K562 (cell line): ENCODE data around the gene ARHGAP29. TPM values are rescaled to one million over a fixed set of nuclear protein-coding genes. Genes with fewer than 3 reads are reported as not detected.

Experiments
- ATAC-seq: fragments of 200-7000 bp; cut with Tn5 transposase; 3 replicates; pipeline ENCODE4 v1.9.1; 2020; ENCODE audit warnings: moderate library complexity
- BruUV-seq: library from RNA; stranded (reverse); fragments of 400-500 nt; replicated peaks from 2 replicates; lab custom pipeline; 2021; lab: Mats Ljungman, UMichigan
- CTCF ChIA-PET: fragments of 300-600 bp; formaldehyde crosslinking; extraction: SDS; loops from one replicate; lab custom pipeline; 2021; ENCODE audit warnings: low intra/inter-chr PET ratio; lab: Yijun Ruan, JAX
- POLR2A ChIA-PET: fragments of 300-600, 350-650 bp; sonication (Branson Sonifier 250); formaldehyde crosslinking; extraction: SDS; loops from one replicate; lab custom pipeline; 2021; ENCODE audit warnings: antibody characterized with exemption, inconsistent platforms; lab: Yijun Ruan, JAX
- DNase-seq, 4 experiments: peaks; one replicate each; pipeline versions ENCODE4 v3.0.0 to v3.0.0-alpha.2; 2011 to 2018; ENCODE audit warnings: low spot score in 3 of 4, mixed read lengths in 3 of 4; ENCODE audit errors: extremely low read depth in 1 of 4
- FAIRE-seq: peaks from 2 replicates; lab custom pipeline; 2011; peaks lifted over from hg19 to GRCh38; lab: Jason Lieb, UNC
- H2AFZ ChIP-seq: 2 replicates; pipeline ENCODE4 v1.6.0; 2011; ENCODE audit warnings: low read depth, low read length, control low read depth, inconsistent platforms
- H3K27ac ChIP-seq: fragments of 200-600 bp; 3 replicates; pipeline ENCODE4 v1.8.0; 2011; ENCODE audit warnings: low read depth, mild to moderate bottlenecking, control low read depth, inconsistent platforms, low read length, moderate library complexity, mixed read lengths; ENCODE audit errors: extremely low read depth
- H3K27me3 ChIP-seq, 2 experiments: fragments of 300-600 bp in 1 of 2; 2 replicates in 1 of 2; 3 replicates in 1 of 2; pipeline versions ENCODE4 v1.6.0 to v1.8.0; 2011; ENCODE audit warnings: inconsistent platforms in 2 of 2, low read length in 2 of 2, mild to moderate bottlenecking in 1 of 2, mixed read lengths in 1 of 2, moderate library complexity in 1 of 2; ENCODE audit not compliant: control insufficient read depth in 2 of 2, insufficient read depth in 2 of 2
- H3K36me3 ChIP-seq: fragments of 300-600 bp; 3 replicates; pipeline ENCODE4 v1.8.0; 2011; ENCODE audit warnings: mild to moderate bottlenecking, low read length, inconsistent platforms; ENCODE audit not compliant: control insufficient read depth, insufficient read depth
- H3K4me1 ChIP-seq, 2 experiments: fragments of 200-600 bp in 1 of 2; replicated peaks in 1 of 2; 2 replicates in 1 of 2; 3 replicates in 1 of 2; pipeline versions ENCODE4 v1.5.1 to v1.8.0; 2011; ENCODE audit warnings: inconsistent platforms in 2 of 2, low read length in 2 of 2, mild to moderate bottlenecking in 1 of 2, mixed read lengths in 1 of 2, moderate library complexity in 1 of 2; ENCODE audit not compliant: control insufficient read depth in 2 of 2, insufficient read depth in 2 of 2
- H3K4me2 ChIP-seq: 2 replicates; pipeline ENCODE4 v1.6.1; 2011; ENCODE audit warnings: low read length, control low read depth, inconsistent platforms, mixed read lengths; ENCODE audit not compliant: insufficient read depth
- H3K4me3 ChIP-seq: fragments of 200-600 bp; sonication (generic), shearing (Covaris generic); 2 replicates; pipeline ENCODE4 v1.5.1; 2016; ENCODE audit warnings: control low read depth, inconsistent platforms
- H3K79me2 ChIP-seq: fragments of 200-600 bp; 3 replicates; pipeline ENCODE4 v1.8.0; 2011; ENCODE audit warnings: low read length, inconsistent platforms; ENCODE audit not compliant: control insufficient read depth, insufficient read depth
- H3K9ac ChIP-seq, 2 experiments: 2 replicates each; pipeline versions ENCODE4 v1.6.0 to v1.6.1; 2011; ENCODE audit warnings: low read depth in 2 of 2, low read length in 2 of 2, control low read depth in 1 of 2, inconsistent platforms in 1 of 2, mild to moderate bottlenecking in 1 of 2, mixed read lengths in 1 of 2; ENCODE audit not compliant: insufficient read depth in 1 of 2
- H3K9me1 ChIP-seq: one replicate; pipeline ENCODE4 v1.6.0; 2011; ENCODE audit warnings: inconsistent platforms, mild to moderate bottlenecking, low read length, moderate library complexity; ENCODE audit not compliant: control insufficient read depth, insufficient read depth
- H3K9me3 ChIP-seq: replicated peaks from 2 replicates; pipeline ENCODE4 v1.5.1; 2011; ENCODE audit warnings: low read depth, low read length, inconsistent platforms; ENCODE audit not compliant: control insufficient read depth, insufficient read depth
- H4K20me1 ChIP-seq: replicated peaks from 2 replicates; pipeline ENCODE4 v1.6.1; 2011; ENCODE audit warnings: low read length, inconsistent platforms, mixed read lengths; ENCODE audit not compliant: control insufficient read depth, insufficient read depth
- ARHGAP35 ChIP-seq: fragments of 450-650 bp; IDR thresholded peaks from 2 replicates; pipeline ENCODE4 v1.6.1; 2018; ENCODE audit not compliant: partially characterized antibody
- ARNT ChIP-seq, 2 experiments: fragments of 450-650 bp; IDR thresholded peaks; 2 replicates each; pipeline ENCODE4 v1.6.1; 2016; ENCODE audit warnings: mild to moderate bottlenecking in 1 of 2
- FOXK1 ChIP-seq: sonication (generic); formaldehyde crosslinking; IDR thresholded peaks from 2 replicates; pipeline ENCODE4 v1.8.0; 2022; ENCODE audit warnings: missing genetic modification reagents, mild to moderate bottlenecking, borderline replicate concordance
- IFI16 ChIP-seq: fragments of 250-450 bp; sonication (Bioruptor Pico); IDR thresholded peaks from 2 replicates; pipeline ENCODE4 v2.1.2; 2022; ENCODE audit warnings: mild to moderate bottlenecking, inconsistent platforms
- MCM7 ChIP-seq, 2 experiments: fragments of 450-650 bp; IDR thresholded peaks; 2 replicates each; pipeline ENCODE4 v1.6.1; 2016 to 2018
- NCOA4 ChIP-seq: fragments of 450-650 bp; IDR thresholded peaks from 2 replicates; pipeline ENCODE4 v1.6.1; 2018; ENCODE audit warnings: mild to moderate bottlenecking; ENCODE audit not compliant: partially characterized antibody
- PHB2 ChIP-seq: fragments of 450-650 bp; IDR thresholded peaks from 2 replicates; pipeline ENCODE4 v1.6.1; 2017; ENCODE audit warnings: low read depth
- PML ChIP-seq: IDR thresholded peaks from 2 replicates; pipeline ENCODE4 v1.6.1; 2012; ENCODE audit warnings: low read length, inconsistent platforms
- ZBTB33 ChIP-seq: sonication (generic); formaldehyde crosslinking; IDR thresholded peaks from 2 replicates; pipeline ENCODE4 v1.8.1; 2023; ENCODE audit warnings: mild to moderate bottlenecking, missing genetic modification reagents
- ZNF212 ChIP-seq: fragments of 450-650 bp; formaldehyde crosslinking; IDR thresholded peaks from 2 replicates; pipeline ENCODE4 v1.4.0; 2020; ENCODE audit warnings: mild to moderate bottlenecking
- ZNF445 ChIP-seq: fragments of 250-450 bp; sonication (Bioruptor Pico); IDR thresholded peaks from 2 replicates; pipeline ENCODE4 v1.4.0; 2020; ENCODE audit warnings: low read depth, mild to moderate bottlenecking, moderate library complexity
- ZNF785 ChIP-seq: fragments of 250-450 bp; sonication (Bioruptor Pico); IDR thresholded peaks from 2 replicates; pipeline ENCODE4 v1.4.0; 2020; ENCODE audit warnings: mild to moderate bottlenecking
- ZNF830 ChIP-seq: fragments of 250-450 bp; sonication (Bioruptor Pico); IDR thresholded peaks from 2 replicates; pipeline ENCODE4 v1.5.0; 2021; ENCODE audit warnings: mild to moderate bottlenecking
- WGBS: fragments of 100-300 bp; shearing (Covaris generic); methylation state at CpG from one replicate; pipeline ENCODE4 v1.1.6; 2016; ENCODE audit warnings: low coverage, mixed read lengths; ENCODE audit not compliant: insufficient coverage; ENCODE audit errors: missing lambda C conversion rate; 5-methylcytosine and 5-hydroxymethylcytosine counted together
- in situ Hi-C: fragments of 300-500 bp; cut with MboI; formaldehyde crosslinking; loops from 4 replicates; pipeline ENCODE4 v1.15.0; 2018; ENCODE audit warnings: inconsistent platforms, mixed read lengths
- intact Hi-C: fragments of 100-400 bp; cut with micrococcal nuclease; formaldehyde crosslinking; loops from 2 replicates; pipeline ENCODE4 v1.14.2; 2022
- polyA plus RNA-seq, 8 experiments: library from polyadenylated mRNA; depleted of rRNA in 4 of 8; stranded (reverse) in 5 of 8; unstranded in 3 of 8; fragments of >200 nt; fragmentation: Nextera tagmentation in 2 of 8; fragmentation: Illumina TruSeq in 1 of 8; extraction: Ambion mirVana in 2 of 8; extraction: Trizol in 1 of 8; gene quantifications; 2 replicates each; pipeline versions ENCODE4 v1.2.1 to v1.2.3, GENCODE V29; 2011 to 2014; ENCODE audit warnings: inconsistent platforms in 1 of 8, missing spikeins in 1 of 8
- total RNA-seq, 7 experiments: library from RNA; depleted of rRNA in 6 of 7; stranded (reverse); fragments of >200 nt in 6 of 7; fragmentation: Illumina TruSeq in 2 of 7; extraction: Trizol in 2 of 7; gene quantifications; 2 replicates each; pipeline versions ENCODE4 v1.2.1 to v1.2.3, GENCODE V29; 2011 to 2021; ENCODE audit warnings: low replicate concordance in 1 of 7
- TF ChIP-seq, protein P1 (sequence below): fragments of 250-450 bp; sonication (Bioruptor Pico); IDR thresholded peaks from 2 replicates; pipeline ENCODE4 v1.4.0; 2020; ENCODE audit warnings: mild to moderate bottlenecking

ARHGAP29 gene
- total and polyA plus RNA-seq, 9 of the 15 experiments (the other 6 are each of a cell fraction or from before 2014, with no cell fraction given), result under 0.01 to 0.13 (median 0.02) TPM; not detected in 5

- Histone ChIP-seq H4K20me1 (no peaks in the 10 kb centered on the region), H3K9ac (no peak overlapping the region), H3K4me3 (no peak overlapping the region), H3K27ac (no peak overlapping the region), H2AFZ (no peak overlapping the region), H3K27me3 (no peaks in the 10 kb centered on the region; a peak in 1 of 5 replicates), H3K79me2 (no peaks in the 10 kb centered on the region), H3K9me1 (no peaks in the 10 kb centered on the region), H3K4me2 (no peak overlapping the region), H3K9me3 (no peaks in the 10 kb centered on the region), H3K36me3 (no peaks in the 10 kb centered on the region), H3K4me1 (no peaks in the 10 kb centered on the region)
- ChIA-PET CTCF (no interaction called here), POLR2A (no interaction called here)
- DNase-seq (no peak), ATAC-seq (no peak), FAIRE-seq (no peak)
- BruUV-seq, result no TSS peak
- WGBS, result 0% methylated on average over 2 of the region's 2 CpGs
- TF ChIP-seq PHB2 (no peak), NCOA4 (no peak), ZBTB33 (CRISPR knock-in tag) (no peak), PML (no peak), ARNT (IDR thresholded peaks at IDR 0.05) (no peak), ZNF445 (CRISPR knock-in tag) (no peak), MCM7 (IDR thresholded peaks at IDR 0.05) (no peak), ZNF212 (CRISPR knock-in tag) (no peak), ARHGAP35 (no peak), ZNF830 (CRISPR knock-in tag) (no peak), ZNF785 (CRISPR knock-in tag) (no peak), FOXK1 (CRISPR knock-in tag) (no peak), IFI16 (CRISPR knock-in tag) (no peak)
- TF ChIP-seq, protein P1, sequence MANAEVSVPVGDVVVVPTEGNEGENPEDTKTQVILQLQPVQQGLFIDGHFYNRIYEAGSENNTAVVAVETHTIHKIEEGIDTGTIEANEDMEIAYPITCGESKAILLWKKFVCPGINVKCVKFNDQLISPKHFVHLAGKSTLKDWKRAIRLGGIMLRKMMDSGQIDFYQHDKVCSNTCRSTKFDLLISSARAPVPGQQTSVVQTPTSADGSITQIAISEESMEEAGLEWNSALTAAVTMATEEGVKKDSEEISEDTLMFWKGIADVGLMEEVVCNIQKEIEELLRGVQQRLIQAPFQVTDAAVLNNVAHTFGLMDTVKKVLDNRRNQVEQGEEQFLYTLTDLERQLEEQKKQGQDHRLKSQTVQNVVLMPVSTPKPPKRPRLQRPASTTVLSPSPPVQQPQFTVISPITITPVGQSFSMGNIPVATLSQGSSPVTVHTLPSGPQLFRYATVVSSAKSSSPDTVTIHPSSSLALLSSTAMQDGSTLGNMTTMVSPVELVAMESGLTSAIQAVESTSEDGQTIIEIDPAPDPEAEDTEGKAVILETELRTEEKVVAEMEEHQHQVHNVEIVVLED, result no peak
- intact Hi-C loops, result no loop called here
- in situ Hi-C loops, result no loop called here
Measured at GRCh38 chr1:94255476-94255875, 18.1 kb upstream of the ARHGAP29 start.
